ENCODE results near the gene GRIN1.
"Not testable (repeated sequence)": the region's sequence is repeated elsewhere in the genome, so short reads cannot be mapped to it uniquely, and the experiment has no call there.

Gene GRIN1

GRCh38 chr9:137111788-137112563 is 27.0 kb upstream of the GRIN1 start:
- DNase-seq, result no peak

DNA sequence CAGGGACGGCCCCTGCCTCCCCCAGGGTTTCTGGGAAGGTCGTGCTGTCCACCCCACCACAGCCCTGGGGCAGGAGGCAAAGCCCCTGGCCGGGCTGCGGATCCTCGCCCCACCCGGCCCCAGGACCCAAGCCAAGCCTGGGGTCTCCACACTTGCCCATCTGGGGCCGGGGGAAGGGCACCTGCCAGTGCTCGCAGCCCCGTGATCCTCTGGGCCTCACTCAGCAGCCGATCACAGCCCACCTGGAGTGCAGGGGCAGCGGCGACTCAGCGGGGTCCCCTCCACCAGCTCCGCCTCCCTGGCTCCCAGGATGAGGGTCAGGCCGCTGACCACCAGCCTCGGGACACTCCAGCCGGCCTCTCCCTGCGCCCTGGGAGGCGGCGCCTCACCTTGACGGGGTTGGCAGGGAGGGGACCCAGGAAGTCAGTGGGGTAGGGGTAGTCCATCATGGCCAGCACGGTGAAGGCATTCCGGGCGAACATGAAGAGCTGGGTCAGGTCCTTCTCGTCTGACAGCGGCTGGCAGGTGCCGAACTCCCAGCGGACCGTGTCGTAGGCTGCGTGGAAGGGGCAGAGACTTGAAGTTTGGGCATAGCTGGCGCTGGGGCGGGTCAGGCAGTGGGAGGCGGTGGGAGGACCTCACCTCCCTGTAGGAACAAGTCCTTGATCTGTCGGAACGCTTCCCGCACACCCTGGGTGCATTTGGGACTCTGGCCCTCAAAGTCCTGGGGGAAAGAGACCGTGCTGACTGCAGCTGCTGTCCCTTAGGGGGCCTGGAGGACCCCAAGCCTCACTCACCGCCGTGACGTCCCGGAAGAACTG is 26.2 kb upstream of the GRIN1 start:
- no peak for DNase-seq

DNA sequence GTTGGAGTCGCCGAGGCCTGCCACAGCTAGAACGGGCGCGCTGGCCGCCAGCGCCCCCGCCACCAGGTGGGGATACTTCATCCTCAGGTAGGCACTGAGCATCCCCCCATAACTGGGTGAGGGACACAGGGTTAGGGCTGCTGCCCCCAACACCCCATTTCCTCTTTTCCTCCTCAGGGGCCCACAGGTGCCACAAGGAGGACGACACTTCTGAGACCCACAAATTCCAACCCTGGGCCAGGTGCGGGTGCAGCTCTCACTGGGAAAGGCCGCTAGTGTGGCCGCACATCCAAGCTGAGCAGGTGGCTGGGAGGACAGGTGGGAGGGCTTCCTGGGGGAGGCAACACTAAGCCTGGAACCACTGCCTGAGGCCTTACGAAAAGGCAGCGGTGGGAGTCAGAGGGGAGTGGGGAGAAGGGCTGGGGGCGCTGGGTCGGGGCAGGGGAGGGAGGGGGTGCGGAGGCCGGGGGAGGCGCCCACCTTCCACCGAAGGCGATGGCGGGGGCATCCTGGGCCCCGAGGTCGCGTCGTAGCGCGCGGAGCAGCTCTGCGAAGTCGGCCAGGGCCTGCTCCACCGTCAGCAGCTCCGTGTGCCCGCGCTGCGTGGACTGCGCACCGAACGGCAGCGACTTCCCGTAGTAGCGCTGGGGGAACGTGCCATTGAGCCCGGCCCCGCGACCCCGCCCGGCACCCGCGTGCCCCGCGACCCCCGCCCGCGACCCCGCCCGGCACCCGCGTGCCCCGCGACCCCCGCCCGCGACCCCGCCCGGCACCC is 25.4 kb upstream of the GRIN1 start:
- no peak for DNase-seq

- no peak for DNase-seq
Observed at GRCh38 chr9:137114220-137114612, 24.7 kb upstream of the GRIN1 start.

DNA sequence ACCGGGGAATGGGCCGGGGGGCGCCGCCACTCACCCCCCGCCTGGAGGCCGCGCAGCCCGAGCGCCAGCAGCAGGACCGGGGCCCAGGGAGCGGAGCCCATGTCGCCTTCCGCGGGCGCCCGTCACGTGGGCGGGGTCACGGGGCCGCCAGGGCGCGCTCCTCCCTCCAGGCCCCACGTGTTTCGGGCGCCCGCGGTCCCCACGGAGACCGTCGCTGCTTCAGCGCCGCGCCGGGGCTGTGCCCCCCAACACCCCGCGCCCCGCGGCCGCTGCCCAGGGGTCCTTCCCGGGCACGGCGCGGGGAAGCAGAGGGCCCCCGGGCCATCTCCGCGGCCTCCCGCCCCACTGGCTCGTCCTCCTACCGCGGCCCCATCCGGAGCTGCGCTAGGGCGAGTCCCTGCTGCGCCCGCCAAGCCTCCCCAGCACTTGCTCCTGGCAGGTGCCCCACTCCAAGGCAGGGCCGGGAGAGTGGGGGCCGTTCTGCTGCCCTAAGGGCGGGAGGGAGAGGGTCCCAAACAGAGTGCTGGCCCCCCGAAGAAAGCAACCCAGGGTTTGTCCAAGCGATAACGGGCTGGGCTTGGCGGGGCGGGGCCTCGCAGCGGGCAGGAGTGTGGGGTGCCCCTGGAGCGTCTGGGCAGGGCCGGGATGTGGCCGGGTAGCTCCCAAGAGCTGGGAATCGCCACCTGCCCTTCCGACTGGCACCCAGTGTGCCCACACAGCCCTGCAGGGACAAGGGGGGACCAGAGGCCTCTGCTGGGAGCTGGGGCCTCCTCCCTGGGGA is 24.2 kb upstream of the GRIN1 start, which contains the start of gene DPP7:
TSS of gene DPP7 (minus strand) at position 121 of the 781 bp plus-strand sequence. CDS start at position 101, 20 bp downstream.
- peak; percentile 75 for DNase-seq

DNA sequence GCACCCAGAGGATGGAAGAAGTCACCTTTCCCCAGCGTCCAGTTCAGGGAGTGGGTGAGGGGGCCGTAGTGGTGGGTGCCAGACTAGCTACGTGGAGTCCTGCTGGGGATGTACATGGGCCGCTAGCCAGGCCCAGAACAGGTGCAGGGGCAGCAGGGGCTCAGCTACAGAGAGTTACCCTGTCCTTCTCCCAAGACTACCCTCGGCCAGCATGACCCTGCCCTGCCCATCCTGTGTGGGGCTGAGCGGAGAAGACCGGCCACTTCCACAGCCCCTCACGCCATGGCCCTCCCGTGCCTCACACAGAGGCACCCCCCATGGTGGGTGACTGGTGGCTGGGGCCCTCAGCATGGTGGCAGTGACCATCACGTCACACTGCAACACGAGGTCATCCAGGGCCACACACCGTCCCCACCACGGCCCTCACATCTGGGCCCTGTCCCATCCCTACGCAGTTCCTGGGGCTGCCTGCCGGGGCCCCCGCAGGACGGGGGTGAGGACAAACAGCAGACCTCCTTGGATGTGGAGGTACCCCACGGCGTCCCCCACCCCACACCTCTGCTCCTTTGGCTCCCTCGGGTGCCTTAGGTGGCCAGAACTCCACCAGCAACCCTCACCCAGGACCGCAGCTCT is 23.4 kb upstream of the GRIN1 start:
- DNase-seq, result no peak

- no peak for DNase-seq
Observed at GRCh38 chr9:137116027-137116507, 22.9 kb upstream of the GRIN1 start.

DNA sequence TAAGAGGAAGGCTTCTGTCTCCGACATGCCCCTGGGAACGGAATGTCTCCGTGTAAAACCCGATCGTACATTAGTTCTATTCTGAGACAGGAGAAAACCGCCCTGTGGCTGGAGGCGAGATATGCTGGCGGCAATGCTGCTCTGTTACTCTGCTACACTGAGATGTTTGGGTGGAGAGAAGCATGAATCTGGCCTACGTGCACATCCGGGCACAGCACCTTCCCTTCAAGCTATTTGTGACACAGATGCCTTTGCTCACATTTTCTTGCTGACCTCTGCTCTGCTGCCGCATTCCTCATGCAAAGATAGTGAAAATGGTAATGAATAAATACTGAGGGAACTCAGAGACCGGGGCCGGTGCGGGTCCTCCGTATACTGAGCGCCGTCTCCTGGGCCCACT is 22.2 kb upstream of the GRIN1 start:
- no peak for DNase-seq

GRCh38 chr9:137117269-137117731 is 21.7 kb upstream of the GRIN1 start:
- DNase-seq, result no peak

DNA sequence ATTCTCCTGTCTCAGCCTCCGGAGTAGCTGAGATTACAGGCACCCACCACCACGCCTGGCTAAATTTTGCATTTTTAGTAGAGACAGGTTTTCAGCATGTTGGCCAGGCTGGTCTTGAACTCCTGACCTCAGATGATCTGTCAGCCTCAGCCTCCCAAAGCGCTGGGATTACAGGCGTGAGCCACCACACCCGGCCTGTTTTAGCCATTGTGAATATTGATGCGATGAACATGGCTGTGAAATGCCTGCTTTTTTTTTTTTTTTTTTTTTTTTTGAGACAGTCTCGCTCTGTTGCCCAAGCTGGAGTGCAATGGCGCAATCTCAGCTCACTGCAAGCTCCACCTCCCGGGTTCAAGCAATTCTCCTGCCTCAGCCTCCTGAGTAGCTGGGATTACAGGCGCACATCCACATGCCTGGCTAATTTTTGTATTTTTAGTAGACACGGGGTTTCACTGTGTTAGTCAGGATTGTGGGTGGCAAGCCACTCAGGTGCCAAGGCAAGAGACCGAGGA is 20.8 kb upstream of the GRIN1 start:
- DNase-seq, result not testable (repeated sequence)

DNA sequence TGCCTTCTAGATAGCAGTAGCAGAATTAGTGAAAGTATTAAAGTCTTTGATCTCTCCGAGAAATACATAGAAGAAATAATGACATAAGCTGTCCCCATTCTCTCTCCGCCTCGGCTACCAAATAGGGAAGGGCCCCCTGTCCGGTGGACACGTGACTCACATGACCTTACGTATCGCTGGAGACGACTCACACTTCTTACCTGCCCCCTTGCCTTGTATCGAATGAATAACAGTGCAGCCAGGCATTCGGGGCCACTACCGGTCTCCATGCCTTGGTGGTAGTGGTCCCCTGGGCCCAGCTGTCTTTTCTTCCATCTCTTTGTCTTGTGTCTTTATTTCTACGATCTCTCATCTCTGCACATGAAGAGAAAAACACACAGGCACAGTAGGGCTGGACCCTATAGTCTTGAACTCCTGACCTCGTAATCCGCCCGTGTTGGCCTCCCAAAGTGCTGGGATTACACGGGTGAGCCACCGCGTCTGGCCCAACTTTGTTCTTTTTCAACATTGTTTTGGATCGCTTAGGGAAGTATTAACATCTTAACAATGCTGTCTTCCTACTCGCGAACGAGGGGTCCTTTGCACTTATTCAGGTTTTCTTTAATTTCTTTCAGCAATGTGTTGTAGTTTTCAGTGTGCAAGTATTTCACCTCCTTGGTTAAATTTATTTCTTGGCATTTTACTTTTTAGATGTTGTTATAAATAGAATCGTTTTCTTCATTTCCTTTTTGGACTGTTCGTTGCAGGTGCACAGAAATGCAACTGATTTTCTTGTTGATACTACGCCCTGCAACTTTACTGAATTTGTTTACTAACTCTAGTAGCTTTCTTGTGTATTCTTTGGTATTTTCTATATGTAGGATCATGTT is 16.8 kb upstream of the GRIN1 start:
- not testable (repeated sequence) for DNase-seq

DNA sequence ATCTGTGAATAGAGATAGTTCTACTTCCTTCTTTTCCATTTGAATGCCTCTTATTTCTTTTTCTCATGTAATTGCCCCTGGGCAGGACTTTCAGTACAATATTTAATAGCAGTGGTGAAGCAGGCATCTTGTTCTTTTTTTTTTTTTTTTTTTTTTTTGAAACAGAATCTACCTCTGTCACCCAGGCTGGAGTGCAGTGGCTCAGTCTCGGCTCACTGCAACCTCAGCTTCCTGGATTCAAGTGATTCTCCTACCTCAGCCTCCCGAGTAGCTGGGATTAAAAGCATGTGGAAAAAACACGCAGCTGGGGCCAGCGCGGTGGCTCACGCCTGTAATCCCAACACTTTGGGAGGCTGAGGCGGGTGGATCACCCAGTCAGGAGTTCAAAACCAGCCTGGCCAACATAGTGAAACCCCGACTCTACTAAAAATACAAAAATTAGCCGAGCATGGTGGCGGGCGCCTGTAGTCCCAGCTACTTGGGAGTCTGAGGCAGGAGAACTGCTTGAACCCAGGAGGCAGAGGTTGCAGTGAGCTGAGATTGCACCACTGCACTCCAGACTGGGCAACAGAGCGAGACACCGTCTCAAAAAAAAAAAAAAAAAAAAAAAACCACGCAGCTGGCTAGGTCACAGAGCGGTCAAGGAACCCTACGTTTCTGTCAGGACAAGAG is 16.0 kb upstream of the GRIN1 start:
- DNase-seq, result not testable (repeated sequence)

DNA sequence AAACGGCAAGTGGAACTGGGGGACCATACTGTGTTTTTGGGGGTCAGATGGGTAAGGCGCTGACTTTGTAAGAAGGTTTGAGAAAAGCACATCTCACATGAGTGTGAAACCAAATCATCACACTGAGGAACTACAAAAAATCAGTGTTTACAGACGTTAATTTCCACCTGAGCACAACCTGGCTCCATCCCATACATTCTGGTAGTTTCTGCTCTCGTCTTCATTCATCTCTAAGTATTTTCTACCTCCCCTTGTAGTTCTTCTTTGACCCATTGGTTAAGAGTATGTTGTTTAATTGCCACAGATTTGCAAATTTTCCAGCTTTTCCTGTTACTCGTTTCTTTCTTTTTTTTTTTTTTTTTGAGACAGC is 15.5 kb upstream of the GRIN1 start:
- no peak for DNase-seq

- not testable (repeated sequence) for DNase-seq
Observed at GRCh38 chr9:137123952-137124462, 14.9 kb upstream of the GRIN1 start.

- no peak for DNase-seq
Observed at GRCh38 chr9:137126786-137127185, 12.2 kb upstream of the GRIN1 start.

GRCh38 chr9:137127301-137128157 is 11.4 kb upstream of the GRIN1 start:
- DNase-seq, result peak; percentile 45

GRCh38 chr9:137128158-137128861 is 10.6 kb upstream of the GRIN1 start:
- DNase-seq, result no peak

Data from CD4-positive, alpha-beta T cell treated with Interferon gamma for 1 hour (primary cell).